ENCODE results near the gene KCNIP4. TPM values are rescaled to one million over a fixed set of nuclear protein-coding genes. Genes with fewer than 3 reads are reported as not detected.

The KCNIP4 gene
- total RNA-seq, 1 donor from 2014 or later = not detected

- Mint-ChIP-seq H3K9me3 (no peaks in the 10 kb centered on the region), H3K4me1 (no peaks in the 10 kb centered on the region), H3K4me3 (no peak overlapping the region), H3K36me3 (ENCODE audit: low read depth) (no peaks in the 10 kb centered on the region), H3K27ac (no peak overlapping the region), H3K27me3 (peaks cover 13% of the 10 kb centered on the region)
- no peak for DNase-seq
- intact Hi-C loops (cut with micrococcal nuclease) = no loop called here
These were observed 5.1 kb upstream of the KCNIP4 start for GRCh38 chr4:21953653-21954052.

GRCh38 chr4:21952549-21952948 lies 4.0 kb upstream of the KCNIP4 start:
- DNase-seq = no peak
- Mint-ChIP-seq H3K4me3 (no peak overlapping the region), H3K4me1 (no peaks in the 10 kb centered on the region), H3K36me3 (ENCODE audit: low read depth) (no peaks in the 10 kb centered on the region), H3K27me3 (peaks cover 19% of the 10 kb centered on the region), H3K27ac (no peak overlapping the region), H3K9me3 (no peaks in the 10 kb centered on the region)
- intact Hi-C loops (cut with micrococcal nuclease) = no loop called here

GRCh38 chr4:21949073-21949457 lies 493 bp upstream of the KCNIP4 start:
- Mint-ChIP-seq H3K27me3 (peaks cover 27% of the 10 kb centered on the region), H3K9me3 (no peaks in the 10 kb centered on the region), H3K4me3 (no peak overlapping the region), H3K27ac (no peak overlapping the region), H3K4me1 (no peaks in the 10 kb centered on the region), H3K36me3 (ENCODE audit: low read depth) (no peaks in the 10 kb centered on the region)
- DNase-seq = no peak
- intact Hi-C loops (cut with micrococcal nuclease) = no loop called here

- Mint-ChIP-seq H3K36me3 (ENCODE audit: low read depth) (no peaks in the 10 kb centered on the region), H3K9me3 (no peaks in the 10 kb centered on the region), H3K27me3 (peaks cover 27% of the 10 kb centered on the region), H3K27ac (no peak overlapping the region), H3K4me1 (no peaks in the 10 kb centered on the region), H3K4me3 (no peak overlapping the region)
- intact Hi-C loops (cut with micrococcal nuclease) = no loop called here
- DNase-seq = no peak
These were observed 703 bp downstream of the KCNIP4 start for GRCh38 chr4:21947791-21948346.

GRCh38 chr4:21946858-21947257 lies 1.7 kb downstream of the KCNIP4 start:
- DNase-seq = no peak
- H3K27me3 Mint-ChIP-seq = peaks cover 27% of the 10 kb centered on the region
- no peaks in the 10 kb centered on the region for H3K9me3 Mint-ChIP-seq
- no peaks in the 10 kb centered on the region for H3K36me3 Mint-ChIP-seq (ENCODE audit: low read depth)
- no peaks in the 10 kb centered on the region for H3K4me1 Mint-ChIP-seq
- no peak overlapping the region for H3K27ac Mint-ChIP-seq
- intact Hi-C loops (cut with micrococcal nuclease) = no loop called here
- no peak overlapping the region for H3K4me3 Mint-ChIP-seq

- Mint-ChIP-seq H3K36me3 (ENCODE audit: low read depth) (no peaks in the 10 kb centered on the region), H3K27ac (no peak overlapping the region), H3K9me3 (no peaks in the 10 kb centered on the region), H3K4me1 (no peaks in the 10 kb centered on the region), H3K27me3 (no peaks in the 10 kb centered on the region), H3K4me3 (no peak overlapping the region)
- DNase-seq = no peak
- intact Hi-C loops (cut with micrococcal nuclease) = no loop called here
These were observed 26.9 kb downstream of the KCNIP4 start for GRCh38 chr4:21921526-21922180.

- no peaks in the 10 kb centered on the region for H3K27me3 Mint-ChIP-seq
- DNase-seq = no peak
- no peaks in the 10 kb centered on the region for H3K4me1 Mint-ChIP-seq
- no peak overlapping the region for H3K27ac Mint-ChIP-seq
- intact Hi-C loops (cut with micrococcal nuclease) = no loop called here
- no peaks in the 10 kb centered on the region for H3K9me3 Mint-ChIP-seq
- no peak overlapping the region for H3K4me3 Mint-ChIP-seq
- no peaks in the 10 kb centered on the region for H3K36me3 Mint-ChIP-seq (ENCODE audit: low read depth)
These were observed 32.8 kb downstream of the KCNIP4 start for GRCh38 chr4:21915761-21916160.

- Mint-ChIP-seq H3K4me3 (no peak overlapping the region), H3K36me3 (ENCODE audit: low read depth) (no peaks in the 10 kb centered on the region), H3K4me1 (no peaks in the 10 kb centered on the region), H3K27me3 (no peaks in the 10 kb centered on the region), H3K9me3 (peaks cover 10% of the 10 kb centered on the region), H3K27ac (no peak overlapping the region)
- intact Hi-C loops (cut with micrococcal nuclease) = no loop called here
- DNase-seq = no peak
These were observed 46.7 kb downstream of the KCNIP4 start for GRCh38 chr4:21901831-21902230.

GRCh38 chr4:21901281-21901680 lies 47.3 kb downstream of the KCNIP4 start:
- Mint-ChIP-seq H3K4me3 (no peak overlapping the region), H3K36me3 (ENCODE audit: low read depth) (no peaks in the 10 kb centered on the region), H3K9me3 (peaks cover 10% of the 10 kb centered on the region), H3K27ac (no peak overlapping the region), H3K27me3 (no peaks in the 10 kb centered on the region), H3K4me1 (no peaks in the 10 kb centered on the region)
- intact Hi-C loops (cut with micrococcal nuclease) = no loop called here
- no peak for DNase-seq

- no peak overlapping the region for H3K4me3 Mint-ChIP-seq
- no peak overlapping the region for H3K27ac Mint-ChIP-seq
- no peaks in the 10 kb centered on the region for H3K27me3 Mint-ChIP-seq
- no peaks in the 10 kb centered on the region for H3K36me3 Mint-ChIP-seq (ENCODE audit: low read depth)
- DNase-seq = no peak
- intact Hi-C loops (cut with micrococcal nuclease) = no loop called here
- H3K4me1 Mint-ChIP-seq = no peaks in the 10 kb centered on the region
- H3K9me3 Mint-ChIP-seq = peaks cover 10% of the 10 kb centered on the region
These were observed 48.4 kb downstream of the KCNIP4 start for GRCh38 chr4:21900211-21900610.

- H3K27me3 Mint-ChIP-seq = no peaks in the 10 kb centered on the region
- DNase-seq = no peak
- no peaks in the 10 kb centered on the region for H3K4me1 Mint-ChIP-seq
- intact Hi-C loops (cut with micrococcal nuclease) = no loop called here
- H3K4me3 Mint-ChIP-seq = no peak overlapping the region
- peaks cover 10% of the 10 kb centered on the region for H3K9me3 Mint-ChIP-seq
- no peaks in the 10 kb centered on the region for H3K36me3 Mint-ChIP-seq (ENCODE audit: low read depth)
- no peak overlapping the region for H3K27ac Mint-ChIP-seq
These were observed 50.5 kb downstream of the KCNIP4 start for GRCh38 chr4:21898101-21898500.

- H3K27ac Mint-ChIP-seq = no peak overlapping the region
- intact Hi-C loops (cut with micrococcal nuclease) = no loop called here
- DNase-seq = no peak
- H3K4me1 Mint-ChIP-seq = no peaks in the 10 kb centered on the region
- H3K4me3 Mint-ChIP-seq = no peak overlapping the region
- no peaks in the 10 kb centered on the region for H3K36me3 Mint-ChIP-seq (ENCODE audit: low read depth)
- peaks cover 10% of the 10 kb centered on the region for H3K9me3 Mint-ChIP-seq
- no peaks in the 10 kb centered on the region for H3K27me3 Mint-ChIP-seq
These were observed 51.8 kb downstream of the KCNIP4 start for GRCh38 chr4:21896767-21897166.

- no peak overlapping the region for H3K27ac Mint-ChIP-seq
- no peaks in the 10 kb centered on the region for H3K36me3 Mint-ChIP-seq (ENCODE audit: low read depth)
- no peak for DNase-seq
- intact Hi-C loops (cut with micrococcal nuclease) = no loop called here
- H3K27me3 Mint-ChIP-seq = no peaks in the 10 kb centered on the region
- H3K4me1 Mint-ChIP-seq = peaks cover 2% of the 10 kb centered on the region
- peaks cover 4% of the 10 kb centered on the region for H3K9me3 Mint-ChIP-seq
- H3K4me3 Mint-ChIP-seq = no peak overlapping the region
These were observed 55.4 kb downstream of the KCNIP4 start for GRCh38 chr4:21893136-21893535.

GRCh38 chr4:21890231-21890630 lies 58.3 kb downstream of the KCNIP4 start:
- H3K9me3 Mint-ChIP-seq = no peaks in the 10 kb centered on the region
- no peak overlapping the region for H3K4me3 Mint-ChIP-seq
- intact Hi-C loops (cut with micrococcal nuclease) = no loop called here
- no peaks in the 10 kb centered on the region for H3K36me3 Mint-ChIP-seq (ENCODE audit: low read depth)
- no peak overlapping the region for H3K27ac Mint-ChIP-seq
- H3K27me3 Mint-ChIP-seq = no peaks in the 10 kb centered on the region
- no peak for DNase-seq
- H3K4me1 Mint-ChIP-seq = peaks cover 2% of the 10 kb centered on the region

Data from activated CD4-positive, alpha-beta T cell treated with anti-CD3 and anti-CD28 coated beads, Interleukin-2, amount 10 ng/mL, durations not matched to agents 24 days and 14 days (primary cell).